ENCODE data around the gene STAC3. TPM values are rescaled to one million over a fixed set of nuclear protein-coding genes. Genes with fewer than 3 reads are reported as not detected.

Gene STAC3
- total RNA-seq, 2 experiments from 2014 or later: 7.5 to 9.9 TPM

DNA sequence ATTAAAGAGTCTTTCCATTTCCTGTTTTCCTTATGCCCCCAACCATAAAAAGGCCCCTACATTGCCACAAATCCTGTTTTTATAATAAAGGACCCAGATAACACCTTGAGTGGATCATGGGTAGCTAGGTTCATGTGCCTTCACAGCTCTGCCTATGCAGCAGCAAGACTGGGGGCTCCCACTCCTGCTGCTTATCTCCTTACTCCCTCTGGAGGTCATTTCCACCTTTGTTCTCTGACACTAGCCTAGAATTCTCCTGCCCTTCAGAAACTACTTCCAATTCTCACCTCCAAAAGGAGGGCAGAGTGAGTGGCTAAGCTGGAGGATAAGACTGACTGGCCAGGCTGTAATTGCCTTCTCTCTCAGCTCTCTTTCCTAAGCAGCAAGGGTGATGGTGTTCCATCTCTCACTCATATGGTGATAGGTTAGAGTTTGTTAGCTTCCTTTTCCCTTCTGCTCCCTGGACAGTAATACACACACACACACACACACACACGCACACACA lies 20.0 kb upstream of the STAC3 start:
- no peak for DNase-seq
- ATAC-seq: no peak
- no peak overlapping the region for H3K27ac Mint-ChIP-seq

DNA sequence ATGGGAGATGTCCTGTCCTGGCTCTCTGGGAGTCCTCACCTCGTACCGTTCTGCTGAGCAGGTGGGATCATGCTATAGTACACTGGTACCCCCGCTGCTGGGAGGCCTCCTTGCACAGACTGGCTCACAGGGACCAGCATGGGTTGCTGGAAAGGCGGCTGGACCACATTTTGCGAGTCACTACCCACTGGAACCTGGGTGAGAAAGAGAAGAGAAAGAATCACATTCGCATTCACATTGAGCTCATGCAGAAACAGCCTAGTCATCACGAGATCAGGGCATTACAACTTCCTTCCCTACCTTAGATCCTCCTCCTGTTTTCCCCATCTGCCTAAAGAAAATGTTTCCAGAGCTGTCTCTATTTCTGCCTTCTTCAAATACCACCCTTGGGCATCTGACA lies 17.3 kb upstream of the STAC3 start:
- Mint-ChIP-seq H3K4me3 (no peak overlapping the region), H3K27me3 (ENCODE audit: low read depth) (no peaks in the 10 kb centered on the region), H3K36me3 (ENCODE audit: low read depth) (peaks cover 40% of the 10 kb centered on the region), H3K27ac (peak overlapping the region; percentile 36), H3K4me1 (ENCODE audit: low read depth) (peaks cover 5% of the 10 kb centered on the region), H3K9me3 (ENCODE audit: insufficient read depth) (no peaks in the 10 kb centered on the region)
- ChIA-PET POLR2A (no interaction called here), CTCF (interaction anchor here (0.7 to 1.7 kb wide), 3 partner anchors 16 to 187 kb away, joined by 3 to 4 read pairs (median 3); partner anchors contain the start of gene INHBE)
- no peak for ATAC-seq
- DNase-seq: no peak

More for the DNA sequence above, 20.0 kb upstream of the STAC3 start:
- H3K9me3 Mint-ChIP-seq (ENCODE audit: insufficient read depth): no peaks in the 10 kb centered on the region
- H3K27me3 Mint-ChIP-seq (ENCODE audit: low read depth): no peaks in the 10 kb centered on the region
- ChIA-PET POLR2A (interaction anchor here (0.7 kb wide), 1 partner anchor 384 kb away, joined by 3 read pairs; no protein-coding TSS in a partner anchor), CTCF (interaction anchor here (0.7 to 1.5 kb wide), 4 partner anchors 28 to 188 kb away, joined by 3 to 4 read pairs (median 3); partner anchors contain the start of gene GLI1)
- H3K4me1 Mint-ChIP-seq (ENCODE audit: low read depth): peaks cover 3% of the 10 kb centered on the region
- peaks cover 47% of the 10 kb centered on the region for H3K36me3 Mint-ChIP-seq (ENCODE audit: low read depth)
- no peak overlapping the region for H3K4me3 Mint-ChIP-seq

DNA sequence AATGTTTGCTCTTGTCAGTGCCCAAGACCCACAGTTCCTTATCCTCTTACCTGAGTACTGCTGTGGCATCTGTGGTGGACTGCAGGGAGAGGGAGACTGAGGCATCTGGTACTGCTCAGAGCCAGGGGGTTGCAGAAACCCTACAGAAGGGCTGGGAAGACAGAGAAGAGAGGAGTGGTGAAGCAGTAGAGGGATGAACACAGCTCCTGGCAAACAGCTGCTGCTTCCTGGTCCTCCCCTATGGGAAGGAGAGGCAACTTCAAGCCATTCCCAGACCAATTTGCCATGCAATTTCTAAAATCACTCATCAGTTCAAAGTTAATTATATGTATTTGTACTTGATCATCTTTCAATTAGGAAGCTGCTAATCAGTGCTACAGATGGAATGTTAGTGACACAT lies 15.7 kb upstream of the STAC3 start:
- no peak for DNase-seq
- H3K4me1 Mint-ChIP-seq (ENCODE audit: low read depth): peaks cover 8% of the 10 kb centered on the region
- no peak overlapping the region for H3K4me3 Mint-ChIP-seq
- no peak for ATAC-seq
- ChIA-PET POLR2A (no interaction called here), CTCF (interaction anchor here (1.7 to 4.0 kb wide), 2 partner anchors 14 to 187 kb away, joined by 4 to 54 read pairs; partner anchors contain the start of gene INHBE)
- H3K9me3 Mint-ChIP-seq (ENCODE audit: insufficient read depth): no peaks in the 10 kb centered on the region
- no peak overlapping the region for H3K27ac Mint-ChIP-seq
- H3K36me3 Mint-ChIP-seq (ENCODE audit: low read depth): peaks cover 42% of the 10 kb centered on the region
- no peaks in the 10 kb centered on the region for H3K27me3 Mint-ChIP-seq (ENCODE audit: low read depth)

DNA sequence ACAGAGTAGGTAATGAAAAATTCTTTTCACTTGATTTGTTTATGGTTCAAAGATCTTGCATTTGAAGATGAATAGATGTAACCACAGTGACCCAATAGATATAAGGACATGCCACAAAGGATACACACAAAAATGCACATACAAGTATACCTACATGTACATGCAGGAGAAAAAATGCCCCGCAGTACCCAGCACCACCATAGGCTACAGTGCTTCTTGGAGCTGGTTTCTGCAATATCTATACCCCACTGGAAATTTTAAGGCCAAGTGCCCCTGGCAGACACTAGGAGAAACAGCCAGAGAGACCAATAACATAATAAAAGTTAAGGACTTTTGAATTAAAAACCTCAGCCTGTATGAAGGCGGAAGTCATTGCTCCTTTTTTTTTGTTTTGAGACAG lies 12.1 kb upstream of the STAC3 start:
- no peak for DNase-seq
- peaks cover 8% of the 10 kb centered on the region for H3K4me1 Mint-ChIP-seq (ENCODE audit: low read depth)
- ATAC-seq: no peak
- H3K36me3 Mint-ChIP-seq (ENCODE audit: low read depth): peaks cover 45% of the 10 kb centered on the region
- H3K27ac Mint-ChIP-seq: no peak overlapping the region
- no peaks in the 10 kb centered on the region for H3K9me3 Mint-ChIP-seq (ENCODE audit: insufficient read depth)
- no peak overlapping the region for H3K4me3 Mint-ChIP-seq
- no peaks in the 10 kb centered on the region for H3K27me3 Mint-ChIP-seq (ENCODE audit: low read depth)
- ChIA-PET CTCF (interaction anchor here (1.5 to 4.0 kb wide), 3 partner anchors 11 to 196 kb away, joined by 5 to 54 read pairs (median 17); partner anchors contain the start of gene INHBE), POLR2A (no interaction called here)

DNA sequence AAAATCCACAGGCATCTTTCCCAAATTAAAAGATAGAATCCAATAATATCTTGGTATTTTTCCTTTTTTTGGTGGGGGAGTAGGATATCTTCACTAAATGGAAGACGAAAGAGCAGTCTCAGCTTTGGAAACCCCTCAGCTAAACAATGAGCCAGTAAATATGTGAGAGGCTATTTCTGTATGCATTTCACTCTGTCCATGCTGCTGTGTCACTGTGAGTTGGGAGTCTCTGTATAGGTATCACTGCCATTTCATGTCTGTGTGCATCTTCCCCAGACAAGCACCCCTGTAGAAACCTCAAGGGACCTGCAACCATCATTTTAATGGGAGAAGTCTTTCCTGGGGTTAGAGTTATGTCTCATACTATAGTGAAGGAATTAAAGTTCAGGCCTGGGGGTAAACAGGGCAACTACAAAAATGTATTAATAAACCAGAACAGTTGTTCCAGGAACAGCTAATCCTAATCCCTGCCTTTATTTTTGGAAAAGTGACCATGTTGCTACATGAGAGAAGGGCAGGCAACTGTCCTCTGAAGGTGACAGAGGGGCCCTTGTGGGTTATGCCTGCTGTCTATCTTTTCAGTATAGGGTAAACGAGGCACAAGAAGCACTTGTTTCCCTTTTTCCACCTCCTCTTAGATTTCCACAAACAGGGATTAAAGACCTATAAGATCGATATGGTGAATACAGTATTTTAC lies 11.3 kb upstream of the STAC3 start:
- no peak for ATAC-seq
- no peak for DNase-seq

DNA sequence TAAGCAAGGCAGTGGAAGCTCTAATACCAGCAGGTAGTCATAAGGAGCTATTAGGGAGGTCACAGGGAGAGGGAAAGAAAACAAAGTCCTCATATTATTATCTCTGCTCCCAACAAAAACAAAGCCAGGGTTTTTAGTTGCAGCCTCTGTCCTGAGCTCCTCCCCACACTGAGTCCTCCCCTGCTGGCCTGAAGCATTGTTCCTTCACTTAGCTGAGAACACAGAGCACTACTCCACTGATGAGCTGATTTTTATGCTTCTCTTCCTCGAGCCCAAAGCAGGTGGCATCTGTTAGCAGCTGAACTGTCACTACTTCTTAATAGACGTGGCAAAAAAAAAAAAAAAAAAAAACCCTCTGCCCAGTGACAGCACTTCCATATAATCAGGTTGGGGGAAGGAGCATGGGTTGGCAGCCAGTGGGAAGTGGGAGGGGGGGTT lies 10.5 kb upstream of the STAC3 start:
- H3K9me3 Mint-ChIP-seq (ENCODE audit: insufficient read depth): no peaks in the 10 kb centered on the region
- no peak for DNase-seq
- POLR2A ChIA-PET: no interaction called here
- peaks cover 8% of the 10 kb centered on the region for H3K4me1 Mint-ChIP-seq (ENCODE audit: low read depth)
- H3K36me3 Mint-ChIP-seq (ENCODE audit: low read depth): peaks cover 42% of the 10 kb centered on the region
- CTCF ChIA-PET: interaction anchor here (0.7 to 4.7 kb wide), 9 partner anchors 10 to 197 kb away, joined by 3 to 21 read pairs (median 6); partner anchors contain the start of genes GLI1 and INHBE
- no peak for ATAC-seq
- H3K27ac Mint-ChIP-seq: no peak overlapping the region
- H3K27me3 Mint-ChIP-seq (ENCODE audit: low read depth): no peaks in the 10 kb centered on the region
- no peak overlapping the region for H3K4me3 Mint-ChIP-seq

More for the DNA sequence above, 11.3 kb upstream of the STAC3 start:
- peaks cover 8% of the 10 kb centered on the region for H3K4me1 Mint-ChIP-seq (ENCODE audit: low read depth)
- ChIA-PET CTCF (interaction anchor here (0.8 to 4.7 kb wide), 6 partner anchors 10 to 196 kb away, joined by 3 to 21 read pairs (median 9); partner anchors contain the start of genes GLI1 and INHBE), POLR2A (no interaction called here)
- H3K4me3 Mint-ChIP-seq: no peak overlapping the region
- no peak overlapping the region for H3K27ac Mint-ChIP-seq
- peaks cover 46% of the 10 kb centered on the region for H3K36me3 Mint-ChIP-seq (ENCODE audit: low read depth)
- no peaks in the 10 kb centered on the region for H3K27me3 Mint-ChIP-seq (ENCODE audit: low read depth)
- H3K9me3 Mint-ChIP-seq (ENCODE audit: insufficient read depth): no peaks in the 10 kb centered on the region

DNA sequence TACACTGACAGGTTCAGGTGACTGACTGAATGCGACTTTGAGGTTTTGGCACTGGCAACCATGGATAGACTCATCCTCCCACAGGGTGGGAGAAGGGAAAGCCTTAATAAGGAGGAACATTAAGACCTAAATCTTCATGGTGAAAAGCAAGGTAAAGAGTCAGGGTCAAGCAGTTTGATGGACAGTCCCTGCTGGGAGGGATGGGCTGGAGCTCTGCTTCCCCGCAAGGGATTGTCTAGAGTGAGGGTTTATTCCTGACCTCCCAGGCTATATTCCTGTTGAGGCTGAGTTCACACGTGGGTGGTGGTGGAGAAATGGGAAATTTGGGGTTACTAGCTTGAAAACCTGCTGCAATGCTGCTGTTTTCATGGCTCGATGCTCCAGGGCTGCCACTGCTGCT lies 9.4 kb upstream of the STAC3 start:
- POLR2A ChIA-PET: no interaction called here
- ATAC-seq (no peak), DNase-seq (no peak)
- Mint-ChIP-seq H3K9me3 (ENCODE audit: insufficient read depth) (no peaks in the 10 kb centered on the region), H3K36me3 (ENCODE audit: low read depth) (peaks cover 51% of the 10 kb centered on the region), H3K27ac (no peak overlapping the region), H3K4me3 (no peak overlapping the region), H3K4me1 (ENCODE audit: low read depth) (peaks cover 8% of the 10 kb centered on the region), H3K27me3 (ENCODE audit: low read depth) (no peaks in the 10 kb centered on the region)
- CTCF ChIA-PET: interaction anchor here (1.0 to 4.7 kb wide), 7 partner anchors 17 to 198 kb away, joined by 3 to 21 read pairs (median 12); partner anchors contain the start of genes GLI1 and INHBE

GRCh38 chr12:57258977-57259970 lies 8.3 kb upstream of the STAC3 start:
- CTCF ChIA-PET: interaction anchor here (1.0 to 4.7 kb wide), 6 partner anchors 16 to 199 kb away, joined by 3 to 21 read pairs (median 8); partner anchors contain the start of gene INHBE
- H3K4me1 Mint-ChIP-seq (ENCODE audit: low read depth): peaks cover 8% of the 10 kb centered on the region
- no peak overlapping the region for H3K4me3 Mint-ChIP-seq
- no peak overlapping the region for H3K27ac Mint-ChIP-seq
- H3K27me3 Mint-ChIP-seq (ENCODE audit: low read depth): no peaks in the 10 kb centered on the region
- DNase-seq (no peak), ATAC-seq (no peak)
- H3K36me3 Mint-ChIP-seq (ENCODE audit: low read depth): peaks cover 47% of the 10 kb centered on the region
- no peaks in the 10 kb centered on the region for H3K9me3 Mint-ChIP-seq (ENCODE audit: insufficient read depth)
- POLR2A ChIA-PET: interaction anchor here (0.6 kb wide), 1 partner anchor 160 kb away, joined by 3 read pairs; no protein-coding TSS in a partner anchor

DNA sequence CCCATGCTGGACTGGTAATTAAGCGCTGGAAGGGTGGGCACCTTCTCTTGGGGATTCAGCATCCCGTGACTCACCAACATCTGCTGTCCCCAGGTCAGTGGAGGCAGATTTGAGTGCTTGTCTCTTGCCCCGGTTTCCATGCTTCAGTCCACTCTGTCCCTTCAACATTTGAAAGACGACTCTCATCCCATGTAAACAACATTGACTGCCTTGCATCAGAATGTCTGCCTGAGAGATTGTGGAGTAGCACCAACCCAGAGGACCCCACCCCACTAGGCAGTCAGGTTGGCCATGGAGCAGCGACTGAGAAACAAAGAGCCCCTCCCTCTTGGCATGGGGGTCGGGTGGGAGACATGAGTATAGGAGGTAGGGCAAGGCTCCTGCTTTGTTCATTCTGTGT lies 4.9 kb upstream of the STAC3 start:
- no peak overlapping the region for H3K27ac Mint-ChIP-seq
- H3K36me3 Mint-ChIP-seq (ENCODE audit: low read depth): peaks cover 37% of the 10 kb centered on the region
- no peaks in the 10 kb centered on the region for H3K4me1 Mint-ChIP-seq (ENCODE audit: low read depth)
- ChIA-PET POLR2A (no interaction called here), CTCF (interaction anchor here (1.0 to 3.3 kb wide), 2 partner anchors 13 to 42 kb away, joined by 3 to 15 read pairs; no protein-coding TSS in a partner anchor)
- H3K4me3 Mint-ChIP-seq: no peak overlapping the region
- DNase-seq (no peak), ATAC-seq (no peak)
- no peaks in the 10 kb centered on the region for H3K27me3 Mint-ChIP-seq (ENCODE audit: low read depth)
- H3K9me3 Mint-ChIP-seq (ENCODE audit: insufficient read depth): no peaks in the 10 kb centered on the region

DNA sequence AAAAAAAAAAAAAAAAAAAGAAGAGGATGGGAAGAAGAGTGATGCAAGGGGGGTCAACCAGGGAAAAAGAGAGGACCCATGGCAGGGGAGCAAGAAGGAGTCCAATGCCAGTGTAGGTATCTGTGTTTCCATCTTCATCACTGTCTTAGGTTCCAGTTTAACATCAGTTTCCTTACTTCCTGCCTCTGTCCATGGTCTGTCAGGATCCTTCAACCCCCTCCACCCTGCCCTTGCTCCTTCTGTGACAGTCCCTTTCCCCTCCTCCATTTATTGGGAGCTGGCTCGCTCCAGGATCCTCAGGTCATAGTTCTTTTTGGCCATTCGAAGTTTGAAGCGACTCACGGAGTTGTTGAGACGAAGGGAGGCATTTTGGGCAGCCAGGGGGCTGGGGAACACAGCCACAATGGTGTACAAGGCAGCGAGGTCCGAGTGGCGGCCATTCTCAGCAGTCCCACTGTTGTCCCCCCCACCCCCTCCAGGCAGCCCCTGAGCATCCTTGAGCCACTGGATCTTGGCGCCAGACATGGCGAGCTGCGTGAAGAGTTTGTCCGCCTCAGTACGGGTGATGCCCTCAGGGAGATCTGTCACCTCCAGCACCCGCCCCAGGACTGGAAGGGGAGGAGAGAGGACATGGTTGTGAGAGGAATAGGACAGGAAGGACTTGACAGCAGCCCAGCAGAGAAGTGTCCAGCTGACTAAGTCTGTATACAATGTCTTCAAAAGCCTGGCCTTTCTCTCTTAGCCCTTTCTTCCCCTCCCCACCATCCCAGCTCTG lies 3.7 kb upstream of the STAC3 start:
- Mint-ChIP-seq H3K27ac (no peak overlapping the region), H3K9me3 (ENCODE audit: insufficient read depth) (no peaks in the 10 kb centered on the region), H3K27me3 (ENCODE audit: low read depth) (no peaks in the 10 kb centered on the region), H3K36me3 (ENCODE audit: low read depth) (peaks cover 29% of the 10 kb centered on the region), H3K4me1 (ENCODE audit: low read depth) (no peaks in the 10 kb centered on the region), H3K4me3 (no peak overlapping the region)
- ChIA-PET CTCF (interaction anchor here (3.3 kb wide), 1 partner anchor 12 kb away, joined by 15 read pairs; no protein-coding TSS in a partner anchor), POLR2A (no interaction called here)
- ATAC-seq (no peak), DNase-seq (no peak)

Data from activated CD8-positive, alpha-beta T cell treated with anti-CD3 and anti-CD28 coated beads, Interleukin-2, amount 10 ng/mL, durations not matched to agents 7 days and 5 days (primary cell).